ENCODE data around the gene ANKRD33B. TPM values are rescaled to one million over a fixed set of nuclear protein-coding genes. Genes with fewer than 3 reads are reported as not detected.

Gene ANKRD33B
- total RNA-seq, 1 experiment from 2014 or later: 4.0 TPM

GRCh38 chr5:10645671-10646070 lies 81.8 kb downstream of the ANKRD33B start:
- Histone ChIP-seq H3K9me3 (replicated peaks) (no peaks in the 10 kb centered on the region), H3K27me3 (no peaks in the 10 kb centered on the region), H3K4me1 (no peaks in the 10 kb centered on the region), H3K27ac (no peak overlapping the region), H3K4me3 (no peak overlapping the region), H3K36me3 (no peaks in the 10 kb centered on the region)
- no peak for DNase-seq

GRCh38 chr5:10647640-10648039 lies 83.8 kb downstream of the ANKRD33B start:
- Histone ChIP-seq H3K36me3 (no peaks in the 10 kb centered on the region), H3K4me3 (no peak overlapping the region), H3K27me3 (no peaks in the 10 kb centered on the region), H3K4me1 (no peaks in the 10 kb centered on the region), H3K9me3 (replicated peaks) (no peaks in the 10 kb centered on the region), H3K27ac (no peak overlapping the region)
- no peak for DNase-seq

GRCh38 chr5:10648806-10649665 lies 85.2 kb downstream of the ANKRD33B start:
- no peak for DNase-seq
- no peak overlapping the region for H3K4me3 ChIP-seq
- no peaks in the 10 kb centered on the region for H3K4me1 ChIP-seq
- H3K27me3 ChIP-seq: no peaks in the 10 kb centered on the region
- no peaks in the 10 kb centered on the region for H3K36me3 ChIP-seq
- H3K9me3 ChIP-seq (replicated peaks): no peaks in the 10 kb centered on the region
- no peak overlapping the region for H3K27ac ChIP-seq

- Histone ChIP-seq H3K27me3 (no peaks in the 10 kb centered on the region), H3K4me3 (no peak overlapping the region), H3K9me3 (replicated peaks) (no peaks in the 10 kb centered on the region), H3K36me3 (no peaks in the 10 kb centered on the region), H3K4me1 (no peaks in the 10 kb centered on the region), H3K27ac (no peak overlapping the region)
- DNase-seq: no peak
These were observed 86.0 kb downstream of the ANKRD33B start for GRCh38 chr5:10649666-10650380.

- no peaks in the 10 kb centered on the region for H3K36me3 ChIP-seq
These were observed 88.3 kb downstream of the ANKRD33B start for GRCh38 chr5:10652151-10652550.

GRCh38 chr5:10652606-10653005 lies 88.7 kb downstream of the ANKRD33B start:
- Histone ChIP-seq H3K27ac (no peak overlapping the region), H3K27me3 (no peaks in the 10 kb centered on the region), H3K4me3 (no peak overlapping the region), H3K36me3 (no peaks in the 10 kb centered on the region), H3K4me1 (no peaks in the 10 kb centered on the region), H3K9me3 (replicated peaks) (no peaks in the 10 kb centered on the region)
- DNase-seq: no peak

More at GRCh38 chr5:10652151-10652550, 88.3 kb downstream of the ANKRD33B start:
- no peaks in the 10 kb centered on the region for H3K27me3 ChIP-seq
- no peaks in the 10 kb centered on the region for H3K4me1 ChIP-seq
- H3K27ac ChIP-seq: no peak overlapping the region
- H3K4me3 ChIP-seq: no peak overlapping the region
- H3K9me3 ChIP-seq (replicated peaks): no peaks in the 10 kb centered on the region
- no peak for DNase-seq

- Histone ChIP-seq H3K4me3 (no peak overlapping the region), H3K36me3 (no peaks in the 10 kb centered on the region)
These were observed 89.2 kb downstream of the ANKRD33B start for GRCh38 chr5:10653043-10653442.

GRCh38 chr5:10653751-10654400 lies 90.0 kb downstream of the ANKRD33B start:
- Histone ChIP-seq H3K36me3 (no peaks in the 10 kb centered on the region), H3K4me3 (no peak overlapping the region), H3K27me3 (no peaks in the 10 kb centered on the region), H3K4me1 (no peaks in the 10 kb centered on the region), H3K9me3 (replicated peaks) (no peaks in the 10 kb centered on the region), H3K27ac (no peak overlapping the region)
- no peak for DNase-seq

More at GRCh38 chr5:10653043-10653442, 89.2 kb downstream of the ANKRD33B start:
- no peaks in the 10 kb centered on the region for H3K9me3 ChIP-seq (replicated peaks)
- no peak for DNase-seq
- H3K27ac ChIP-seq: no peak overlapping the region
- no peaks in the 10 kb centered on the region for H3K4me1 ChIP-seq
- no peaks in the 10 kb centered on the region for H3K27me3 ChIP-seq

GRCh38 chr5:10654566-10654965 lies 90.7 kb downstream of the ANKRD33B start:
- no peak for DNase-seq
- Histone ChIP-seq H3K27ac (no peak overlapping the region), H3K4me1 (no peaks in the 10 kb centered on the region), H3K9me3 (replicated peaks) (no peaks in the 10 kb centered on the region), H3K4me3 (no peak overlapping the region), H3K36me3 (no peaks in the 10 kb centered on the region), H3K27me3 (no peaks in the 10 kb centered on the region)

GRCh38 chr5:10655161-10655971 lies 91.5 kb downstream of the ANKRD33B start:
- DNase-seq: no peak
- no peak overlapping the region for H3K27ac ChIP-seq
- no peaks in the 10 kb centered on the region for H3K9me3 ChIP-seq (replicated peaks)
- H3K27me3 ChIP-seq: no peaks in the 10 kb centered on the region
- no peak overlapping the region for H3K4me3 ChIP-seq
- H3K36me3 ChIP-seq: no peaks in the 10 kb centered on the region
- no peaks in the 10 kb centered on the region for H3K4me1 ChIP-seq

GRCh38 chr5:10655972-10656830 lies 92.3 kb downstream of the ANKRD33B start:
- Histone ChIP-seq H3K4me1 (no peaks in the 10 kb centered on the region), H3K9me3 (replicated peaks) (no peaks in the 10 kb centered on the region), H3K27me3 (no peaks in the 10 kb centered on the region), H3K36me3 (no peaks in the 10 kb centered on the region), H3K4me3 (no peak overlapping the region), H3K27ac (no peak overlapping the region)
- no peak for DNase-seq

GRCh38 chr5:10658265-10658664 lies 94.4 kb downstream of the ANKRD33B start:
- no peaks in the 10 kb centered on the region for H3K36me3 ChIP-seq
- H3K27ac ChIP-seq: no peak overlapping the region
- H3K4me3 ChIP-seq: no peak overlapping the region
- no peaks in the 10 kb centered on the region for H3K9me3 ChIP-seq (replicated peaks)
- no peaks in the 10 kb centered on the region for H3K27me3 ChIP-seq
- H3K4me1 ChIP-seq: peaks cover 3% of the 10 kb centered on the region; the same call in 1 of the 2 replicates
- DNase-seq: no peak

- peaks cover 3% of the 10 kb centered on the region; the same call in 1 of the 2 replicates for H3K4me1 ChIP-seq
- no peaks in the 10 kb centered on the region for H3K27me3 ChIP-seq
- H3K4me3 ChIP-seq: no peak overlapping the region
- H3K9me3 ChIP-seq (replicated peaks): no peaks in the 10 kb centered on the region
- DNase-seq: no peak
- no peak overlapping the region for H3K27ac ChIP-seq
- no peaks in the 10 kb centered on the region for H3K36me3 ChIP-seq
These were observed 96.3 kb downstream of the ANKRD33B start for GRCh38 chr5:10660135-10660534.
